H1 (cell line): ENCODE data around the gene KDF1. TPM values are rescaled to one million over a fixed set of nuclear protein-coding genes. Genes with fewer than 3 reads are reported as not detected.

Source experiments
- CTCF ChIA-PET: fragments of 300-600 bp; sonication (Branson Sonifier 250); formaldehyde crosslinking; loops from one replicate; lab custom pipeline; 2021; ENCODE audit not compliant: partially characterized antibody; lab: Charles Lee
- POLR2A ChIA-PET: fragments of 300-600 bp; sonication (Branson Sonifier 250); formaldehyde crosslinking; loops from one replicate; lab custom pipeline; 2021; ENCODE audit warnings: inconsistent platforms; ENCODE audit not compliant: partially characterized antibody; lab: Charles Lee
- DNase-seq, 2 experiments: peaks; one replicate each; pipeline versions ENCODE4 v3.0.0 to v3.0.0-alpha.2; 2010 to 2022; ENCODE audit warnings: low spot score in 2 of 2, low read depth in 1 of 2, mixed read lengths in 1 of 2
- FAIRE-seq: peaks from 2 replicates; lab custom pipeline; 2011; peaks lifted over from hg19 to GRCh38; lab: Jason Lieb, UNC
- H2AFZ ChIP-seq: 2 replicates; pipeline ENCODE4 v1.8.1; 2012; ENCODE audit warnings: low read length, inconsistent platforms
- H2AK5ac ChIP-seq: 2 replicates; pipeline ENCODE4 v1.6.1; 2013; ENCODE audit warnings: low read depth, low read length
- H2BK120ac ChIP-seq: replicated peaks from 2 replicates; pipeline ENCODE3; 2013; ENCODE audit warnings: low read depth, low read length, inconsistent platforms
- H2BK12ac ChIP-seq: 2 replicates; pipeline ENCODE4 v1.6.1; 2013; ENCODE audit warnings: low read depth, low read length
- H2BK15ac ChIP-seq: 2 replicates; pipeline ENCODE4 v1.6.1; 2013; ENCODE audit warnings: low read length
- H2BK20ac ChIP-seq: 2 replicates; pipeline ENCODE4 v1.6.1; 2013; ENCODE audit warnings: low read length
- H2BK5ac ChIP-seq: 2 replicates; pipeline ENCODE4 v1.6.1; 2013; ENCODE audit warnings: low read depth, low read length
- H3K14ac ChIP-seq: 2 replicates; pipeline ENCODE4 v1.6.1; 2013; ENCODE audit warnings: inconsistent platforms; ENCODE audit not compliant: insufficient read length
- H3K18ac ChIP-seq: 2 replicates; pipeline ENCODE4 v1.6.1; 2013; ENCODE audit warnings: low read length; ENCODE audit errors: extremely low read depth
- H3K23ac ChIP-seq: 2 replicates; pipeline ENCODE4 v1.6.1; 2013; ENCODE audit warnings: inconsistent platforms; ENCODE audit not compliant: insufficient read length
- H3K23me2 ChIP-seq: 2 replicates; pipeline ENCODE4 v1.6.1; 2013; ENCODE audit warnings: low read depth, low read length
- H3K27ac ChIP-seq: 2 replicates; pipeline ENCODE4 v1.6.1; 2011; ENCODE audit warnings: low read depth, low read length, inconsistent platforms
- H3K27me3 ChIP-seq, 4 experiments: replicated peaks in 1 of 4; 1 replicate in 1 of 4; 2 replicates in 3 of 4; pipeline versions ENCODE4 v1.6.1 to v1.8.1; 2011 to 2013; ENCODE audit warnings: low read length in 3 of 4, mild to moderate bottlenecking in 3 of 4, inconsistent platforms in 2 of 4, mixed read lengths in 2 of 4, moderate library complexity in 1 of 4; ENCODE audit not compliant: control insufficient read depth in 3 of 4, insufficient read depth in 3 of 4; ENCODE audit errors: extremely low read depth in 1 of 4
- H3K36me3 ChIP-seq, 4 experiments: 2 replicates each; pipeline versions ENCODE4 v1.6.1 to v1.8.1; 2011 to 2013; ENCODE audit warnings: mild to moderate bottlenecking in 4 of 4, low read length in 3 of 4, moderate library complexity in 2 of 4, control low read depth in 1 of 4, inconsistent platforms in 1 of 4; ENCODE audit not compliant: insufficient read depth in 4 of 4, control insufficient read depth in 2 of 4
- H3K4ac ChIP-seq: replicated peaks from 2 replicates; pipeline ENCODE3; 2013; ENCODE audit warnings: low read length, low read depth, mixed read lengths, inconsistent platforms; ENCODE audit not compliant: insufficient read length
- H3K4me1 ChIP-seq, 4 experiments: replicated peaks in 1 of 4; 1 replicate in 1 of 4; 2 replicates in 3 of 4; pipeline versions ENCODE4 v1.6.1 to v1.8.1; 2011 to 2013; ENCODE audit warnings: low read length in 3 of 4, inconsistent platforms in 2 of 4, mixed read lengths in 1 of 4; ENCODE audit not compliant: insufficient read depth in 4 of 4, control insufficient read depth in 3 of 4
- H3K4me2 ChIP-seq, 2 experiments: 2 replicates each; pipeline versions ENCODE4 v1.6.1 to v1.8.1; 2011 to 2013; ENCODE audit warnings: low read depth in 2 of 2, low read length in 2 of 2, control low read depth in 1 of 2, inconsistent platforms in 1 of 2, mild to moderate bottlenecking in 1 of 2; ENCODE audit not compliant: insufficient read depth in 1 of 2
- H3K4me3 ChIP-seq, 4 experiments: fragments of 200-600, 300-600 bp in 1 of 4; sonication (generic), shearing (Covaris generic), sonication (Bioruptor Twin) in 1 of 4; 2 replicates each; pipeline versions ENCODE4 v1.5.1 to v1.8.1; 2011 to 2016; ENCODE audit warnings: low read length in 4 of 4, low read depth in 3 of 4, control low read depth in 2 of 4, inconsistent platforms in 2 of 4, mild to moderate bottlenecking in 2 of 4, mixed read lengths in 1 of 4, moderate library complexity in 1 of 4; ENCODE audit not compliant: insufficient read depth in 2 of 4; ENCODE audit errors: extremely low read depth in 1 of 4
- H3K56ac ChIP-seq: replicated peaks from 2 replicates; pipeline ENCODE3; 2013; ENCODE audit warnings: low read depth, mild to moderate bottlenecking, mixed read lengths, low read length, inconsistent platforms; ENCODE audit not compliant: insufficient read length
- H3K79me1 ChIP-seq: 2 replicates; pipeline ENCODE4 v1.6.1; 2013; ENCODE audit warnings: low read depth, low read length, control low read depth
- H3K79me2 ChIP-seq, 2 experiments: 2 replicates each; pipeline versions ENCODE4 v1.6.1 to v1.8.1; 2012 to 2013; ENCODE audit warnings: low read length in 2 of 2, mild to moderate bottlenecking in 2 of 2, inconsistent platforms in 1 of 2; ENCODE audit not compliant: insufficient read depth in 2 of 2, control insufficient read depth in 1 of 2
- H3K9ac ChIP-seq, 4 experiments: replicated peaks in 1 of 4; 1 replicate in 1 of 4; 2 replicates in 3 of 4; pipeline versions ENCODE4 v1.6.1 to v1.8.1; 2011 to 2013; ENCODE audit warnings: low read depth in 3 of 4, low read length in 3 of 4, control low read depth in 2 of 4, mild to moderate bottlenecking in 2 of 4, moderate library complexity in 2 of 4, inconsistent platforms in 1 of 4; ENCODE audit errors: extremely low read depth in 1 of 4
- H3K9me3 ChIP-seq, 2 experiments: 2 replicates each; pipeline versions ENCODE4 v1.6.1 to v1.8.1; 2012 to 2013; ENCODE audit warnings: mild to moderate bottlenecking in 2 of 2, moderate library complexity in 2 of 2, control low read depth in 1 of 2, inconsistent platforms in 1 of 2, low read depth in 1 of 2, low read length in 1 of 2, mixed read lengths in 1 of 2; ENCODE audit not compliant: insufficient read depth in 2 of 2
- H4K20me1 ChIP-seq, 2 experiments: replicated peaks in 1 of 2; 2 replicates each; pipeline versions ENCODE3 to v1.8.1; 2011 to 2013; ENCODE audit warnings: inconsistent platforms in 2 of 2, low read length in 2 of 2, mild to moderate bottlenecking in 1 of 2; ENCODE audit not compliant: insufficient read depth in 2 of 2, control insufficient read depth in 1 of 2
- H4K5ac ChIP-seq: 2 replicates; pipeline ENCODE4 v1.6.1; 2013; ENCODE audit warnings: low read length, low read depth, mixed read lengths, inconsistent platforms; ENCODE audit not compliant: insufficient read length
- H4K8ac ChIP-seq: 2 replicates; pipeline ENCODE4 v1.8.0; 2013; ENCODE audit warnings: mild to moderate bottlenecking, moderate library complexity, low read length, inconsistent platforms; ENCODE audit not compliant: insufficient read depth; ENCODE audit errors: extremely low read depth
- H4K91ac ChIP-seq: replicated peaks from 2 replicates; pipeline ENCODE3; 2013; ENCODE audit warnings: low read length, mixed read lengths, inconsistent platforms; ENCODE audit not compliant: insufficient read length
- CBX5 ChIP-seq: fragments of 300-800, 300-1000 bp; sonication (generic); IDR thresholded peaks from 2 replicates; pipeline ENCODE4 v1.7.1; 2016; ENCODE audit warnings: antibody characterized with exemption, low read length, low read depth
- CHD2 ChIP-seq: IDR thresholded peaks from 2 replicates; pipeline ENCODE4 v1.6.1; 2012; ENCODE audit warnings: low read length, improper control_type of control experiment
- HDAC6 ChIP-seq: IDR thresholded peaks from one replicate; pipeline ENCODE4 v1.7.1; 2012; ENCODE audit warnings: low read depth, mild to moderate bottlenecking, inconsistent platforms, low read length, moderate library complexity
- RFX5 ChIP-seq: IDR thresholded peaks from 2 replicates; pipeline ENCODE4 v1.6.1; 2011; ENCODE audit warnings: low read depth, low read length, improper control_type of control experiment, borderline replicate concordance
- TAF7 ChIP-seq: optimal IDR thresholded peaks from 2 replicates; pipeline ENCODE3; 2011; ENCODE audit warnings: low read depth, mild to moderate bottlenecking, inconsistent platforms, low read length, moderate library complexity, borderline replicate concordance
- TEAD4 ChIP-seq: IDR thresholded peaks from 2 replicates; pipeline ENCODE4 v1.6.1; 2012; ENCODE audit warnings: low read depth, low read length, inconsistent platforms, mixed read lengths
- YY1 ChIP-seq: IDR thresholded peaks from 2 replicates; pipeline ENCODE4 v1.6.1; 2011; ENCODE audit warnings: low read depth, mild to moderate bottlenecking, low read length
- WGBS, 2 experiments: shearing (Covaris generic) in 1 of 2; methylation state at CpG; one replicate each; pipeline versions ENCODE4 v1.1.6 to v1.1.7; 2013 to 2015; ENCODE audit warnings: low lambda C conversion rate in 2 of 2, mixed read lengths in 2 of 2, inconsistent platforms in 1 of 2, low coverage in 1 of 2, missing lambda C conversion rate in 1 of 2; ENCODE audit not compliant: insufficient replicate concordance in 2 of 2, insufficient coverage in 1 of 2, insufficient read length in 1 of 2; ENCODE audit errors: extremely low coverage in 1 of 2, missing lambda C conversion rate in 1 of 2; 5-methylcytosine and 5-hydroxymethylcytosine counted together
- polyA plus RNA-seq, 7 experiments: library from polyadenylated mRNA; depleted of rRNA in 3 of 7; stranded (reverse) in 5 of 7; unstranded in 2 of 7; fragments of >200 nt in 5 of 7; fragments of 200-250 nt in 2 of 7; gene quantifications; 1 replicate in 5 of 7; 2 replicates in 1 of 7; 4 replicates in 1 of 7; pipeline versions ENCODE4 v1.2.1 to v1.2.3, GENCODE V29; 2011 to 2013; ENCODE audit warnings: missing spikeins in 2 of 7, mixed read lengths in 2 of 7
- total RNA-seq: library from RNA; stranded (reverse); fragmentation: NEBNext Ultra II Directional; extraction: Animal tissue kit (Norgen Biotek cat#: 25700); gene quantifications from 2 replicates; pipeline ENCODE4 v1.2.1, GENCODE V29; 2021

KDF1 gene
- total and polyA plus RNA-seq, 2 of the 8 experiments (the other 6 are each of a cell fraction or from before 2014, with no cell fraction given) = 16.9 to 37.5 TPM

DNA sequence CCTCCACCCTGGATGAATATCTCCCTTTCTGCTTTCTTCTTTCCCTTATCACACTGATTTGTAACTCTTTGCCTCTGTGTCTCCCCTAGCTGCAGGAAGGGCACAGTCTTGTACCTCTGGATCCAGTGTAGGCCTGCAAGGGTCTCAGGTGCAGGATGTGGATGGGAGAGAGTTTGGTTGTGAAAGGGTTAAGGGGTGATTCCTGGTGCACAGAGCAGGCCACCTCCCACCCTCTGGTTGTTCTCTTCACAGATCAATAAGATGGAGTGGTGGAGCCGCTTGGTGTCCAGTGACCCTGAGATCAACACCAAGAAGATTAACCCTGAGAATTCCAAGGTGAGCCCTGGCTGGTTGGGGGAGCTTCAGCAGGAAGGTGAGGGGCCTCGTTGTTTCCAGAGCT lies 15.1 kb downstream of the KDF1 start:
- no peaks in the 10 kb centered on the region for H3K4me1 ChIP-seq
- H2BK15ac ChIP-seq = no peak overlapping the region
- no peak overlapping the region for H3K4ac ChIP-seq
- H2AK5ac ChIP-seq = no peak overlapping the region
- H3K4me3 ChIP-seq = no peak overlapping the region
- 94% methylated on average over 2 of the region's 2 CpGs; no CpG with 5 or more reads in 1 of the 2 experiments for WGBS, 2 experiments
- no peaks in the 10 kb centered on the region for H3K9me3 ChIP-seq
- H2BK12ac ChIP-seq = no peak overlapping the region
- no peak overlapping the region for H3K27ac ChIP-seq
- H3K36me3 ChIP-seq = peaks cover 19 to 62% (median 42%) of the 10 kb centered on the region in 4 experiments
- H3K27me3 ChIP-seq = no peaks in the 10 kb centered on the region
- no peak overlapping the region for H3K23ac ChIP-seq
- H3K14ac ChIP-seq = no peak overlapping the region
- no peak overlapping the region for H2BK120ac ChIP-seq
- DNase-seq = no peak
- ChIA-PET CTCF (interaction anchor here (0.6 kb wide), 1 partner anchor 659 kb away, joined by 3 read pairs; no protein-coding TSS in a partner anchor), POLR2A (interaction anchor here (1.1 to 1.3 kb wide), 4 partner anchors 8 to 22 kb away, joined by 3 to 6 read pairs (median 4); partner anchors contain the start of gene KDF1)
- H4K20me1 ChIP-seq = peaks cover 3 to 7% of the 10 kb centered on the region in 2 experiments
- no peak overlapping the region for H4K91ac ChIP-seq
- no peak overlapping the region for H3K9ac ChIP-seq
- H3K56ac ChIP-seq = no peak overlapping the region
- TF ChIP-seq TEAD4 (no peak), TAF7 (no peak), YY1 (no peak), CHD2 (no peak), HDAC6 (no peak), CBX5 (no peak), RFX5 (no peak)
- no peak for FAIRE-seq
- H3K23me2 ChIP-seq = no peaks in the 10 kb centered on the region
- H3K4me2 ChIP-seq = no peak overlapping the region
- H3K18ac ChIP-seq = no peak overlapping the region
- no peak overlapping the region for H4K5ac ChIP-seq
- H2BK5ac ChIP-seq = no peak overlapping the region
- no peak overlapping the region for H4K8ac ChIP-seq
- H2AFZ ChIP-seq = no peak overlapping the region
- H2BK20ac ChIP-seq = no peak overlapping the region
- H3K79me1 ChIP-seq = no peaks in the 10 kb centered on the region
- no peaks in the 10 kb centered on the region for H3K79me2 ChIP-seq
